Upper lobe of left lung (tissue), 6 donors: ENCODE data around the gene FZD2. TPM values are rescaled to one million over a fixed set of nuclear protein-coding genes. Genes with fewer than 3 reads are reported as not detected.
A peak's percentile ranks its signal among the peaks of the same experiment; 100 is the strongest.

Source experiments
- ATAC-seq, 2 donors: fragments of 200-7000 bp; cut with Tn5 transposase; one replicate each; pipeline ENCODE4 v1.9.1; 2022; ENCODE audit warnings: mild to moderate bottlenecking in 2 of 2, moderate library complexity in 2 of 2; ENCODE audit not compliant: low FRiP score in 2 of 2
- DNase-seq, 2 donors: peaks; one replicate each; pipeline ENCODE4 v3.0.0-alpha.2; 2019 to 2020
- H3K27ac ChIP-seq, 4 donors: fragments of 200-600 bp; sonication (generic); one replicate each; pipeline ENCODE4 v1.5.1; 2016 to 2019
- H3K27me3 ChIP-seq, 4 donors: fragments of 200-600 bp; sonication (generic); one replicate each; pipeline ENCODE4 v1.5.1; 2017 to 2019
- H3K36me3 ChIP-seq, 4 donors: fragments of 200-600 bp; sonication (generic); one replicate each; pipeline ENCODE4 v1.5.1; 2016 to 2019
- H3K4me1 ChIP-seq, 4 donors: fragments of 200-600 bp; sonication (generic); one replicate each; pipeline ENCODE4 v1.5.1; 2018 to 2019
- H3K4me3 ChIP-seq, 4 donors: fragments of 200-600 bp; sonication (generic); one replicate each; pipeline ENCODE4 v1.5.1; 2017 to 2019; ENCODE audit warnings: mild to moderate bottlenecking in 2 of 4, moderate library complexity in 1 of 4
- H3K9me3 ChIP-seq, 4 donors: fragments of 200-600 bp; sonication (generic); one replicate each; pipeline ENCODE4 v1.5.1; 2018 to 2019
- CTCF ChIP-seq, 6 experiments: fragments of 450-650 bp in 4 of 6; fragments of 200-600 bp in 2 of 6; sonication (generic) in 2 of 6; IDR thresholded peaks; one replicate each; pipeline ENCODE4 v1.5.1; 2016 to 2019; ENCODE audit warnings: antibody characterized with exemption in 6 of 6
- EP300 ChIP-seq, 4 donors: sonication (generic); formaldehyde crosslinking; IDR thresholded peaks; one replicate each; pipeline ENCODE4 v1.5.1; 2017; ENCODE audit warnings: antibody characterized with exemption in 4 of 4, control low read depth in 2 of 4
- POLR2A ChIP-seq, 4 donors: fragments of 450-650 bp; IDR thresholded peaks; one replicate each; pipeline ENCODE4 v1.5.1; 2016 to 2017; ENCODE audit warnings: antibody characterized with exemption in 4 of 4, mild to moderate bottlenecking in 2 of 4
- POLR2AphosphoS5 ChIP-seq, 2 donors: sonication (generic); formaldehyde crosslinking; IDR thresholded peaks; one replicate each; pipeline ENCODE4 v1.5.1; 2017; ENCODE audit warnings: antibody characterized with exemption in 2 of 2
- WGBS, 2 donors: methylation state at CpG; one replicate each; pipeline ENCODE4 v1.1.5; 2017 to 2018; 5-methylcytosine and 5-hydroxymethylcytosine counted together
- total RNA-seq, 6 donors: library from RNA; depleted of rRNA in 4 of 6; stranded (reverse); fragments of >200 nt in 4 of 6; gene quantifications; one replicate each; pipeline versions ENCODE4 v1.1.0 to v1.2.1, GENCODE V29; 2016 to 2021
- donor health status: DM: no; HTN: no; CAD: no; lungs with moderate emphysema.
- donor health status: DM: no; HTN: yes; CAD: no; lungs with severe emphysema.

FZD2 gene
- total RNA-seq, 6 donors from 2014 or later = 4.2 to 12.9 (median 7.5) TPM

DNA sequence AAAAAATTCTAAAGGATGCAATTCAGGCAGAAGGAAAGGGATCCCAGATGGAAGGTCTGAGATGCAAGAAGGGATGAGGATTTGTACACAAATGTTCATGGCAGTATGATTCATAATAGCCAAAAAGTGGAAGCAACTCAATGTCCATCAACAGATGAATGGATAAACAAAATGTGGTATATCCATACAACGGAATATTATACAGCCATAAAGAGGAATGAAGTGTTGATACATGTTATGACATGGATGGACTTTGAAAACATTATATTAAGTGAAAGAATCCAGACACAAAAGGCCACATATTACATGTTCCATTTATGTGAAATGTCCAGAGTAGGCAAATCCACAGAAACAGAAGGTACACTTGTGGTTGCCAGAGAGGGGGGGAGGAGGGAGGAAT lies 30.2 kb upstream of the FZD2 start:
- H3K9me3 ChIP-seq = no peaks in the 10 kb centered on the region
- DNase-seq = no peak
- no peak overlapping the region for H3K4me3 ChIP-seq
- ATAC-seq = no peak
- 95 to 97% methylated on average over 1 of the region's 1 CpG for WGBS, 2 donors
- no peaks in the 10 kb centered on the region for H3K4me1 ChIP-seq
- H3K27me3 ChIP-seq = no peaks in the 10 kb centered on the region
- TF ChIP-seq POLR2AphosphoS5 (IDR thresholded peaks at IDR 0.05) (no peak), EP300 (IDR thresholded peaks at IDR 0.05) (no peak), CTCF (IDR thresholded peaks at IDR 0.05) (no peak), POLR2A (IDR thresholded peaks at IDR 0.05) (no peak)
- no peak overlapping the region for H3K27ac ChIP-seq
- no peaks in the 10 kb centered on the region for H3K36me3 ChIP-seq

GRCh38 chr17:44527954-44528353 lies 29.3 kb upstream of the FZD2 start:
- Histone ChIP-seq H3K9me3 (no peaks in the 10 kb centered on the region), H3K4me3 (no peak overlapping the region), H3K36me3 (no peaks in the 10 kb centered on the region), H3K27ac (no peak overlapping the region), H3K4me1 (no peaks in the 10 kb centered on the region), H3K27me3 (no peaks in the 10 kb centered on the region)
- WGBS, 2 donors = 93 to 100% methylated on average over 7 to 27 of the region's 28 CpGs
- DNase-seq = peak in 1 of 2 donors; percentile 73
- TF ChIP-seq CTCF (IDR thresholded peaks at IDR 0.05) (no peak), EP300 (IDR thresholded peaks at IDR 0.05) (no peak), POLR2AphosphoS5 (IDR thresholded peaks at IDR 0.05) (no peak), POLR2A (IDR thresholded peaks at IDR 0.05) (no peak)
- ATAC-seq = no peak

DNA sequence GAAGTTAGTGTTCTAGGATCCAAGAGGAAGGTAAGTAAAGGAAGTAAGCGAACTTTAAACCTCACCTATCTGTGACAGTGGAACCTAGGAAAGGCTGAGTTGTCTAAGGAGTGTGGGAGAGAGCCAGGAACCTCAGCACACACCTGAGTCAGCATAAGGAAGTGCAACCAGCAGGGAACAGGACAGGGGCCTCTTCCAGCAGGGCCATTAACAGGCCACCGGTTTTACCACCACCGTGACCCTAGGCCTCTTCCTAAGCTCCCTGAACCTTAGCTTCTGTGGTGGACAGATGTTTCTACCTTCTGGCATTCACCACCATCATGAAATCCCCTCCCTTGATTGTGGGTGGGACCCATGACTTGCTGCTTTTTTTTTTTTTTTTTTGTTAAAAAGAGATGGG lies 27.4 kb upstream of the FZD2 start:
- no peaks in the 10 kb centered on the region for H3K27me3 ChIP-seq
- H3K36me3 ChIP-seq = no peaks in the 10 kb centered on the region
- no peak overlapping the region for H3K4me3 ChIP-seq
- ATAC-seq (no peak), DNase-seq (no peak)
- 70 to 71% methylated on average over 3 of the region's 3 CpGs for WGBS, 2 donors
- H3K9me3 ChIP-seq = no peaks in the 10 kb centered on the region
- no peak overlapping the region for H3K27ac ChIP-seq
- H3K4me1 ChIP-seq = peaks cover 5 to 9% (median 6%) of the 10 kb centered on the region in 4 donors
- TF ChIP-seq POLR2A (IDR thresholded peaks at IDR 0.05) = no peak
- TF ChIP-seq CTCF (IDR thresholded peaks at IDR 0.05) = no peak
- no peak for TF ChIP-seq EP300 (IDR thresholded peaks at IDR 0.05)
- TF ChIP-seq POLR2AphosphoS5 (IDR thresholded peaks at IDR 0.05) = no peak

DNA sequence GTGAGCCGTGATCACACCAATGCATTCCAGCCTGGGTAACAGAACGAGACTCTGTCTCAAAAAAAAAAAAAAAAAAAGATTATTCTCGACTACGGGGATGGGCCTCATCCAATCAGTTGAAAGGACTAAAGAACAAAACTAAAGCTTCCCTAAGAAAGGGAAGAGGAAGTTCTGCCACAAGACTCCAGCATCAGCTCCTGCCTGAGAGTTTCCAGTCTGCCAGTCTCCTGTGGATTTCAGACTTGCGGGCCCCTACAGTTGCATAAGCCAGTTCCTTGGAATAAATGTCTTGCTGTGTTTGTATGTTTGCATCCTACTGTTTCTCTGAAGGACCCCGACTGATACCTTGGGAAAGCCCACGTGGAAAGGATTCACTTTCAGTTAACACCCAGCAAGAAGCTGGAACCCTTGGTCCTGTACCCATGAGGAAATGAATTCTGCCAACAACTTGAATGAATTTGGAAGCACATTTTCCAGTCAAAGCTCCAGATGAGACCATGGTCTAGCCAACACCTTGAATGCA lies 26.3 kb upstream of the FZD2 start:
- WGBS, 2 donors = 65 to 68% methylated on average over 7 of the region's 7 CpGs
- Histone ChIP-seq H3K4me1 (peaks cover 5 to 9% (median 6%) of the 10 kb centered on the region in 4 donors), H3K9me3 (no peaks in the 10 kb centered on the region), H3K27ac (no peak overlapping the region), H3K4me3 (no peak overlapping the region), H3K36me3 (no peaks in the 10 kb centered on the region), H3K27me3 (no peaks in the 10 kb centered on the region)
- ATAC-seq (no peak), DNase-seq (no peak)
- TF ChIP-seq POLR2AphosphoS5 (IDR thresholded peaks at IDR 0.05) (no peak), EP300 (IDR thresholded peaks at IDR 0.05) (no peak), CTCF (IDR thresholded peaks at IDR 0.05) (no peak), POLR2A (IDR thresholded peaks at IDR 0.05) (no peak)
